GM23338 (cell line): ENCODE results near the gene TMEM138. TPM values are rescaled to one million over a fixed set of nuclear protein-coding genes. Genes with fewer than 3 reads are reported as not detected.
A peak's percentile ranks its signal among the peaks of the same experiment; 100 is the strongest.

Source experiments
- ATAC-seq: fragments of 200-7000 bp; cut with Tn5 transposase; 3 replicates; pipeline ENCODE4 v1.9.1; 2020
- DNase-seq: peaks from one replicate; pipeline ENCODE4 v3.0.0-alpha.2; 2015; ENCODE audit warnings: low spot score
- H2AFZ ChIP-seq: fragments of 200-600 bp; sonication (generic); 2 replicates; pipeline ENCODE4 v1.8.0; 2016; ENCODE audit warnings: antibody characterized with exemption, mild to moderate bottlenecking, moderate library complexity
- H3F3A ChIP-seq: fragments of 200-600 bp; sonication (generic); replicated peaks from 2 replicates; pipeline ENCODE4 v1.8.0; 2017; ENCODE audit warnings: antibody characterized with exemption, mixed run types, low read depth
- H3K27ac ChIP-seq: fragments of 200-600 bp; sonication (generic); 2 replicates; pipeline ENCODE4 v1.6.1; 2016; ENCODE audit warnings: low read depth
- H3K27me3 ChIP-seq: fragments of 200-600 bp; sonication (generic); 2 replicates; pipeline ENCODE4 v1.8.0; 2016; ENCODE audit warnings: mild to moderate bottlenecking, mixed run types, moderate library complexity; ENCODE audit not compliant: insufficient read depth
- H3K36me3 ChIP-seq: fragments of 200-600 bp; sonication (generic); 2 replicates; pipeline ENCODE4 v1.8.0; 2016; ENCODE audit warnings: mild to moderate bottlenecking; ENCODE audit not compliant: insufficient read depth
- H3K4me1 ChIP-seq: fragments of 200-600 bp; sonication (generic); 2 replicates; pipeline ENCODE4 v1.8.0; 2016; ENCODE audit warnings: mild to moderate bottlenecking, moderate library complexity; ENCODE audit not compliant: insufficient read depth
- H3K4me2 ChIP-seq: fragments of 200-600 bp; sonication (generic); 2 replicates; pipeline ENCODE4 v1.7.1; 2017; ENCODE audit warnings: mixed run types
- H3K4me3 ChIP-seq: fragments of 200-600 bp; sonication (generic); 2 replicates; pipeline ENCODE4 v1.6.1; 2016; ENCODE audit warnings: mixed run types
- H3K79me2 ChIP-seq: fragments of 200-600 bp; sonication (generic); replicated peaks from 2 replicates; pipeline ENCODE4 v1.8.0; 2017; ENCODE audit warnings: mild to moderate bottlenecking; ENCODE audit not compliant: insufficient read depth
- H3K9me2 ChIP-seq: fragments of 200-600 bp; sonication (generic); 2 replicates; pipeline ENCODE4 v1.8.0; 2017; ENCODE audit not compliant: insufficient read depth
- H4K20me1 ChIP-seq: fragments of 200-600 bp; sonication (generic); replicated peaks from 2 replicates; pipeline ENCODE4 v1.8.0; 2017; ENCODE audit warnings: mild to moderate bottlenecking; ENCODE audit not compliant: insufficient read depth
- H3K27ac Mint-ChIP-seq: 2 replicates; pipeline ENCODE4 v1.8.0; 2020; ENCODE audit warnings: inconsistent platforms, mild to moderate bottlenecking, moderate library complexity, mixed read lengths
- H3K27me3 Mint-ChIP-seq: 3 replicates; pipeline ENCODE4 v1.8.0; 2022; ENCODE audit warnings: low read depth, mild to moderate bottlenecking, moderate library complexity, mixed read lengths, inconsistent platforms; ENCODE audit not compliant: insufficient read depth, poor library complexity
- H3K36me3 Mint-ChIP-seq: 3 replicates; pipeline ENCODE4 v1.8.0; 2021; ENCODE audit warnings: low read depth, mild to moderate bottlenecking, inconsistent platforms, moderate library complexity, mixed read lengths
- H3K4me1 Mint-ChIP-seq: 3 replicates; pipeline ENCODE4 v1.8.0; 2020; ENCODE audit warnings: mild to moderate bottlenecking, inconsistent platforms, mixed read lengths
- H3K4me3 Mint-ChIP-seq: 3 replicates; pipeline ENCODE4 v1.8.0; 2021; ENCODE audit warnings: moderate library complexity, mild to moderate bottlenecking, inconsistent platforms, mixed read lengths
- H3K9me3 Mint-ChIP-seq: 3 replicates; pipeline ENCODE4 v1.8.0; 2020; ENCODE audit warnings: moderate library complexity, mild to moderate bottlenecking, inconsistent platforms, mixed read lengths
- CREB1 ChIP-seq: fragments of 250-450 bp; sonication (Bioruptor Pico); IDR thresholded peaks from 2 replicates; pipeline ENCODE4 v1.5.0; 2020; ENCODE audit warnings: low read depth, mild to moderate bottlenecking, moderate library complexity
- CTCF ChIP-seq, 2 experiments: fragments of 200-600 bp in 1 of 2; sonication (generic) in 1 of 2; conservative IDR thresholded peaks; 2 replicates each; pipeline versions ENCODE4 v1.5.1 to v1.6.1; 2016 to 2017; ENCODE audit warnings: antibody characterized with exemption in 2 of 2, low read depth in 2 of 2, mild to moderate bottlenecking in 2 of 2, moderate library complexity in 1 of 2
- ETS1 ChIP-seq: IDR thresholded peaks from 2 replicates; pipeline ENCODE4 v1.6.1; 2016; ENCODE audit warnings: antibody characterized with exemption
- EZH2 ChIP-seq: fragments of 200-600 bp; sonication (generic); IDR thresholded peaks from one replicate; pipeline ENCODE4 v1.8.0; 2017; ENCODE audit warnings: antibody characterized with exemption, mild to moderate bottlenecking, low read depth; ENCODE audit not compliant: unreplicated experiment
- EZH2phosphoT487 ChIP-seq: fragments of 200-600 bp; sonication (generic); IDR thresholded peaks from one replicate; pipeline ENCODE4 v1.8.1; 2018; ENCODE audit warnings: antibody characterized with exemption; ENCODE audit not compliant: unreplicated experiment
- JUNB ChIP-seq: IDR thresholded peaks from one replicate; pipeline ENCODE4 v1.6.1; 2016; ENCODE audit warnings: antibody characterized with exemption; ENCODE audit not compliant: unreplicated experiment
- NANOG ChIP-seq: IDR thresholded peaks from 2 replicates; pipeline ENCODE4 v1.6.1; 2016; ENCODE audit warnings: antibody characterized with exemption, borderline replicate concordance
- POLR2AphosphoS5 ChIP-seq: IDR thresholded peaks from 2 replicates; pipeline ENCODE4 v1.6.1; 2016; ENCODE audit warnings: antibody characterized with exemption, low read depth
- REST ChIP-seq: IDR thresholded peaks from one replicate; pipeline ENCODE4 v1.6.1; 2018; ENCODE audit warnings: antibody characterized with exemption; ENCODE audit not compliant: unreplicated experiment
- ZNF114 ChIP-seq: fragments of 250-450 bp; sonication (Bioruptor Pico); IDR thresholded peaks from 2 replicates; pipeline ENCODE4 v1.5.0; 2020; ENCODE audit warnings: mild to moderate bottlenecking, moderate library complexity
- ZNF462 ChIP-seq: fragments of 250-450 bp; sonication (Bioruptor Pico); IDR thresholded peaks from 2 replicates; pipeline ENCODE4 v1.5.0; 2020; ENCODE audit warnings: mild to moderate bottlenecking, moderate library complexity
- polyA plus RNA-seq: library from polyadenylated mRNA; unstranded; fragments of >200 nt; fragmentation: Nextera tagmentation; extraction: Ambion mirVana; gene quantifications from 2 replicates; pipeline ENCODE4 v1.2.1, GENCODE V29; 2016
- total RNA-seq: library from RNA; depleted of rRNA; stranded (reverse); fragments of >200 nt; shearing (Covaris generic); gene quantifications from 2 replicates; pipeline ENCODE4 v1.2.3, GENCODE V29; 2014

The TMEM138 gene
- total and polyA plus RNA-seq, 2 experiments from 2014 or later: 30.2 to 32.1 TPM

- TF ChIP-seq CTCF (conservative IDR thresholded peaks at IDR 0.05; ENCODE audit: low read depth in 2 of 2) (no peak), NANOG (no peak), EZH2 (no peak), ETS1 (no peak)
Measured at GRCh38 chr11:61403658-61404057, 41.5 kb downstream of the TMEM138 start (continued).

GRCh38 chr11:61404103-61404502 lies 41.9 kb downstream of the TMEM138 start:
- H3K4me1 Mint-ChIP-seq: no peaks in the 10 kb centered on the region
- no peak overlapping the region for H3K4me3 ChIP-seq
- peaks cover 63% of the 10 kb centered on the region for H3K36me3 Mint-ChIP-seq
- no peaks in the 10 kb centered on the region for H3K9me2 ChIP-seq
- H3K4me2 ChIP-seq: no peak overlapping the region
- H3K27ac ChIP-seq: peak overlapping the region; percentile 32; the same call in 1 of the 2 replicates
- H3K36me3 ChIP-seq: peaks cover 57% of the 10 kb centered on the region
- DNase-seq: no peak
- H2AFZ ChIP-seq: no peak overlapping the region
- peaks cover 31% of the 10 kb centered on the region for H4K20me1 ChIP-seq
- ATAC-seq: no peak
- H3K27me3 Mint-ChIP-seq: no peaks in the 10 kb centered on the region
- no peaks in the 10 kb centered on the region; the same call in 2 of the 3 replicates for H3K9me3 Mint-ChIP-seq
- peaks cover 37% of the 10 kb centered on the region for H3F3A ChIP-seq
- no peaks in the 10 kb centered on the region for H3K79me2 ChIP-seq
- H3K4me1 ChIP-seq: no peaks in the 10 kb centered on the region
- no peak overlapping the region for H3K4me3 Mint-ChIP-seq
- no peaks in the 10 kb centered on the region for H3K27me3 ChIP-seq
- H3K27ac Mint-ChIP-seq: no peak overlapping the region
- TF ChIP-seq POLR2AphosphoS5 (no peak), NANOG (no peak), ZNF114 (CRISPR knock-in tag) (no peak), EZH2 (no peak), ZNF462 (CRISPR knock-in tag) (no peak), CREB1 (CRISPR knock-in tag) (no peak), JUNB (no peak), REST (no peak), EZH2phosphoT487 (no peak), ETS1 (no peak)
